ENCODE measurements around the gene GLT1D1.

DNA sequence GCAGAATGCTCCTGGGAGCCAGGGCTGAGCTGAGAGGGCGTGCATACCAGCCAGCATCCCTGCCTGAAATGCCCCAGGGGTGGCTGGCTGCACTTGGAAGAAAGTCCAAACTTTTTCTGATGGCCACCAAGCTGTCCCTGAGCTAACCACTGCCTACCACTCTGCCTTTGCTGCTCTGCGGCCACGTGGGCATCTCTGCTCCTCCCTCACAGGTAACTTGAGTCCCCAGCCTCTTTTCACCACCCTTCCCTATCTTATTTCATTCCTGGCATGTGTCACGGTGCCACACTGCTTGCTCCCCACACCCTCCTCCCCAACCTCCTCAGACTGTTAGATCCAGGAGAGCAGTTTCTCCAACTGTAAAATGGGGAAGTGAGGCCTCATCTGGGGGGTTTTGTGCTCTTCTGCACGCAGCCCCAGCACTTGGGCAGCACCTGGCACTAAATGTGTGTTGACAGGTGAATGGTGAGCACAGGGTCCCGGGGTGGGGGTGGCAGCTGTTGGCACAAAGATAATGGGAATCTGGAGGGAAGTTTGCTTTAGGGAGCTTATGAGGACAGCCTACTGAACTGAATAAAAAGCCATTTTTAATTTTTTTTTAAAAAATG lies 113.0 kb downstream of the GLT1D1 start:
- TF ChIP-seq POLR2A (IDR thresholded peaks at IDR 0.05) (no peak), CTCF (IDR thresholded peaks at IDR 0.05) (no peak), EP300 (IDR thresholded peaks at IDR 0.05) (no peak)
